Esophagus (tissue), 2 donors: ENCODE results near the gene CCR9. TPM values are rescaled to one million over a fixed set of nuclear protein-coding genes. Genes with fewer than 3 reads are reported as not detected.

Experiments used
- H3K27ac ChIP-seq, 2 donors: one replicate each; pipeline ENCODE4 v1.5.1; 2013; ENCODE audit warnings: low read depth in 2 of 2, mild to moderate bottlenecking in 2 of 2, inconsistent platforms in 1 of 2, low read length in 1 of 2, moderate library complexity in 1 of 2
- H3K27me3 ChIP-seq, 2 donors: one replicate each; pipeline ENCODE4 v1.6.1; 2013; ENCODE audit warnings: low read length in 2 of 2, control low read depth in 1 of 2, mild to moderate bottlenecking in 1 of 2; ENCODE audit not compliant: insufficient read depth in 2 of 2, control insufficient read depth in 1 of 2
- H3K36me3 ChIP-seq, 2 donors: one replicate each; pipeline ENCODE4 v1.6.1; 2013; ENCODE audit warnings: low read length in 1 of 2; ENCODE audit not compliant: control insufficient read depth in 2 of 2, insufficient read depth in 2 of 2
- H3K4me1 ChIP-seq, 2 donors: one replicate each; pipeline ENCODE4 v1.6.1; 2013; ENCODE audit warnings: low read length in 1 of 2; ENCODE audit not compliant: control insufficient read depth in 2 of 2, insufficient read depth in 2 of 2
- H3K4me3 ChIP-seq, 2 donors: one replicate each; pipeline ENCODE4 v1.5.1; 2013; ENCODE audit warnings: low read length in 2 of 2, mild to moderate bottlenecking in 2 of 2, low read depth in 1 of 2, moderate library complexity in 1 of 2
- H3K9me3 ChIP-seq, 2 donors: one replicate each; pipeline ENCODE4 v1.6.1; 2013; ENCODE audit warnings: mild to moderate bottlenecking in 2 of 2, low read depth in 1 of 2, low read length in 1 of 2, moderate library complexity in 1 of 2; ENCODE audit not compliant: control insufficient read depth in 2 of 2, insufficient read depth in 1 of 2
- WGBS, 2 donors: extraction: QIAGEN DNeasy Blood & Tissue Kit; methylation state at CpG; one replicate each; pipeline ENCODE4 v1.1.7; 2013; 5-methylcytosine and 5-hydroxymethylcytosine counted together
- polyA plus RNA-seq, 2 donors: library from polyadenylated mRNA; stranded (reverse); fragments of 200-250 nt; gene quantifications; one replicate each; pipeline ENCODE4 v1.2.3, GENCODE V29; 2013
- donor health status: healthy with polysubstance abuse.
- donor health status: Bipolar disorder and iron deficiency.

Gene CCR9
- polyA plus RNA-seq, 2 donors = not detected

DNA sequence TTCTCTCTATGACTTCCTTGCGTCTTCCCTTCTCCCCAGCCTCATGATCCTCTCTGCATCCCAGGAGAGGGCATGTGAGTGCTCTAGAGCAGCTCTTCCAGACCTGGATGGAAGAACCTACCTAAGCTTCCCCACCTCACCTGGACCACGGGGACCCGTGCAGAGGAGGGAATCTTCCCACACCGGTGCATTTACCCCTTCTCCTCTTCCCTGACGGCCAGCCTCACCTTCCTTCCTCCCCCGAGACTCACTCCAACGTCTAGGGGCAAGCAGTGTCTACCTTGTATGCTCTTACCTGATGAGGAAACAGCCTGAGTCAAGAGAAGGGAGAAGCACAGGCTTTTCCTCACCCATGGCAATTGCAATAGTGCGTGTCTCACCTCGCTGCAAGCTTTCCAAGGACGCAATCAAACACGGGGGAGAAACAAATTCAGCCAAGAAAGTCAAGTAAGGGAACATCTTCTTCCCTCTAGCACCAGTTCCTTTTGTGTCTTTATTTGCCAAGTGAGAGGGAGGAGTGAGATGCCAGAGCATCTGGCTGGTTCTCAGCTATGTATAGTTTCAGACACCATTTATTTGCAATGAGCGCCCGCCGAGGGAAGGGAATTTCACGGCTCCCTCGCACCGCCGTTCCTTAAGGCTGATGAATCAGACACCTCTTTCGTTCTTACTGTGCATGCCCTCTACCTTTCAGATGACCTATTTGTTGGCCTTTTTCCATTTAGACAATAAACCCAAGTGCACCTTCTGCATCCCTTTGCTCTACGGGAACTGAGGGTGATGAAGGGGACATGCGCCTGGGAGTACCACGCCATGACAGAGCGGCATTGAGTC is 1.8 kb upstream of the CCR9 start:
- H3K27me3 ChIP-seq = no peaks in the 10 kb centered on the region
- H3K27ac ChIP-seq = no peak overlapping the region
- H3K4me1 ChIP-seq = no peaks in the 10 kb centered on the region
- 76 to 79% methylated on average over 23 of the region's 23 CpGs for WGBS, 2 donors
- no peaks in the 10 kb centered on the region for H3K9me3 ChIP-seq
- no peak overlapping the region for H3K4me3 ChIP-seq
- H3K36me3 ChIP-seq = no peaks in the 10 kb centered on the region

DNA sequence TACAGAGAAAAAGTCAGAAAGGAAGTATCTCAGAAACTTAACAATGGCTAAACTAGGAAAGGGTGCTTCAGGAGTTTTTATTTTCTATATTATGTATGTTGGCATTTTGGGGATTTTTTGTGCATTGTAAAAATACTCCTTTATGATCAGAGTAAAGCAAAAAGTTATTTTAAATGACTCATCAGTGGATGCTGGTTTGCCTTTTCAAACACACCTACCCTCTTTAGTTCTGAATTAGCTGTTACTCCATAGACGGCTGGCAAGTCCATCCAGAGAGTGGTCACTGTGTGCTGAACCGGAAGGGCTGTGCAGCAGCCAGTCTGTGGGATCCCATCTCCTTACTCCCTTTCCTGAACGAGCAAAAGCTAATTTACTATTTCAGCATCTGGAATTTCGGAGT is 942 bp downstream of the CCR9 start:
- H3K4me1 ChIP-seq = no peaks in the 10 kb centered on the region
- H3K27me3 ChIP-seq = no peaks in the 10 kb centered on the region
- no peaks in the 10 kb centered on the region for H3K9me3 ChIP-seq
- H3K36me3 ChIP-seq = no peaks in the 10 kb centered on the region
- H3K27ac ChIP-seq = no peak overlapping the region
- H3K4me3 ChIP-seq = no peak overlapping the region
- WGBS, 2 donors = 75 to 80% methylated on average over 4 of the region's 4 CpGs

DNA sequence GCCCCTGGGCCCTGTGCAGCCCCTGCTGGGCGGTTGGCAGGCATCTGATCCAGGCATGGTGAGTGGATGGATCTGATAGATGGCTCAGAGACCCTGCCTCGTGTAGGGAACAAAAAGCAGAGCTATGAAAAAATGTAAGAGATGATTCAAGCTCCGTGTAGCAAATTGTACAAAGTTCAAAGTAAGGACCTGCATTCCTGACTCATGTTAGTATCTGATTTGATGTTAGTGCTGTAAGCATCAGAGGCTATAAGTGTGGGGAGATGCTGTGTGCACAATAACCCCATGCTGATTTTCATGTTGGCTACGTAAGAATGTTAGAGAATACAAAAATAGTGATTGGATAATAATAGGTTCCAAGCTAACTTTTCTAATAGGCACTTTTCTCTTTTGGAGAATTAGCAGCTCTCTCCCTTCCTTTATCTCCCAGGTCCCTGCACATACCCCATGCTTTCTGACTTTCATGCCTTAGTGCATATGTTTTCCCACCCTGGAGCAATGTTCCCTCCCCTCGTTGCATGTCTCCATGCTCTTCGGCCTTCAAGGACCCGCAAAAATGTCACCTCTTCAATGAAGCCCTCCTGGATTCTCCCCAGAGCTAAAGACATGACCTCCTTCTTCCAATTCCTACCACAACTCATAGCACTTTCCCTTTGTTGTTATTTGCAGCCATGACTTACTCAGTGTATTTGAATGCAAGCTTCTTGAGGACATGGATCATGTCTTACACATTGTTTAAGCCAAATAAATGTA is 1.6 kb downstream of the CCR9 start:
- whole genome bisulfite sequencing, 2 donors = 71 to 75% methylated on average over 7 of the region's 7 CpGs
- H3K4me3 ChIP-seq = no peak overlapping the region
- no peaks in the 10 kb centered on the region for H3K4me1 ChIP-seq
- no peaks in the 10 kb centered on the region for H3K36me3 ChIP-seq
- H3K27ac ChIP-seq = no peak overlapping the region
- H3K27me3 ChIP-seq = no peaks in the 10 kb centered on the region
- H3K9me3 ChIP-seq = no peaks in the 10 kb centered on the region

DNA sequence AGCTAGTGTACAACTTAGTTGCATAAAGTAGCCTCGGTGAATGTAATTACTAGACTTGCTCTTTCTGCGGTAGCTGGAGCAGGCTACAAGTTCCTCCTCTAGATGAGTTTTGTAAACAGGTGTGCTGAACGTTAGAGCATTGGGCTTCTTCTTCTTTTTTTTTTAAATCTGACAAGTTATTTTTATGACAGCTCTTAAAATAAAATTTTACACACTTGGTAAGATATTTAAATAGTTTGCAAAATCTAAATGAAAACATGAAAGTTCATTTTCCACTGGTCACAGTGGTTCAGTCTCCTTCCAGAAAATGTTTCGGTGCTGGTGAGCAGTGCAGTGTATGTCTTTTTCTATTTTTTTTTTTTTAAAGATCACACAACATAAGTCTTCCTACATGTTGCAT is 3.0 kb downstream of the CCR9 start:
- 75 to 78% methylated on average over 4 of the region's 4 CpGs for WGBS, 2 donors

DNA sequence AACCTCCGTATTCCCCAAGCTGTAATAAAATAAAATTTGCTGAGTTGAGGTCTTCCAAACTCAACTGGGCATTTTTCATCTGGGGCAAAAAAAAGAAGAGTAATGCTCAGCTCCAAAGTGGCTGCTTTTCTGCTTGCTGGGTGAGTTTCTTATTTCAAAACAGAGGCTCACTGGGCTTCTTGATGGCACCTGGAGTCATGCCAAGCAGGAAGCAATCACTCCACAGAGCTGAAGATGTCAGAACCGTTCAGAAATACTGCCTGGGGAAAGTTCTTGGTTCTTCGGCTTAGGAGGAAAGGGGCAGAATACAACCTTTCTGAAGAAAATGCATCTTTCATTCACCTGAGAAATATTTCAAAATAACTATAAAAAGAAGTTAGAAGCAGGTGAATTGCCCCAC is 4.1 kb downstream of the CCR9 start:
- no peaks in the 10 kb centered on the region for H3K4me1 ChIP-seq
- H3K9me3 ChIP-seq = no peaks in the 10 kb centered on the region
- no peak overlapping the region for H3K27ac ChIP-seq
- no peaks in the 10 kb centered on the region for H3K27me3 ChIP-seq
- H3K36me3 ChIP-seq = no peaks in the 10 kb centered on the region
- H3K4me3 ChIP-seq = no peak overlapping the region
- WGBS, 2 donors = 31 to 37% methylated on average over 3 of the region's 3 CpGs

More for the DNA sequence above, 3.0 kb downstream of the CCR9 start:
- no peaks in the 10 kb centered on the region for H3K9me3 ChIP-seq
- no peaks in the 10 kb centered on the region for H3K27me3 ChIP-seq
- H3K4me1 ChIP-seq = no peaks in the 10 kb centered on the region
- H3K36me3 ChIP-seq = no peaks in the 10 kb centered on the region
- H3K4me3 ChIP-seq = no peak overlapping the region
- no peak overlapping the region for H3K27ac ChIP-seq

DNA sequence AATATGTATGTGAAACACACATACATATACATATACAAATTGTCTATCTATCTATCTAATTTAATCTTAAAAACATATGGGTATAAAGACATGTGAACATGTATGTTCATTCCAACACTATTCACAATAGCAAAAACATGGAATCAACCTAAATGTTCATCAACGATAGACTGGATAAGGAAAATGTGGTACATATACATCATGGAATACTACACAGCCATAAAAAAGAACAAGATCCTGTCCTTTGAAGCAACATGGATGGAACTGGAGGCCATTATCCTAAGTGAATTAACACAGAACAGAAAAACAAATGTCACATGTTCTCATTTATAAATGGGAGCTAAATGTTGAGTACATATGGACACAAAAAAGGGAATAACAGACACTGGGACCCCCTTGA is 5.8 kb downstream of the CCR9 start:
- Histone ChIP-seq H3K27ac (no peak overlapping the region), H3K36me3 (no peaks in the 10 kb centered on the region)

DNA sequence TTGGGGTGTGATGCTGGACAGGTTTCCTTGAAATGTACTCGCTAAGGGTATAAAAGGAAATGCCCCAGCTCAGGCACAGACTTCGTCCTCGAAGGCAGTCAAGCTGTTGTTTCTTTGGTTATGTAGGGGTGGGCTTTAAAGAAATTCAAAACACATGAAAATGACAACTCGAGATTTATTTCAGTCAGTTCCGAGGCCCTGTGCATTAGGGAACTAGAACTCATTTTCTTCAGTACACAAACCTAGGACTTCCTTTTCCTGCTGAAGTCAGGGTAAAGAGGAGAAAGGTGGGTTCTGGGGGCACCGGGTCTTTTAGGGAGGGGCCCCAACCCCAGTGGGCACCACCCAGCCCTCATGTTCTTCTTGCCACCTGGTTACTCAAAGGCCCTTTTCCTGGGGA is 7.7 kb downstream of the CCR9 start:
- Histone ChIP-seq H3K9me3 (no peaks in the 10 kb centered on the region), H3K27ac (no peak overlapping the region), H3K27me3 (no peaks in the 10 kb centered on the region), H3K36me3 (no peaks in the 10 kb centered on the region), H3K4me1 (peaks cover 7 to 8% of the 10 kb centered on the region in 2 donors), H3K4me3 (no peak overlapping the region)
- 74 to 75% methylated on average over 6 of the region's 6 CpGs for WGBS, 2 donors

More for the DNA sequence above, 5.8 kb downstream of the CCR9 start:
- Histone ChIP-seq H3K9me3 (no peaks in the 10 kb centered on the region), H3K27me3 (no peaks in the 10 kb centered on the region), H3K4me3 (no peak overlapping the region), H3K4me1 (peaks cover 4 to 8% of the 10 kb centered on the region in 2 donors)
- 98 to 100% methylated on average over 1 of the region's 1 CpG for WGBS, 2 donors

DNA sequence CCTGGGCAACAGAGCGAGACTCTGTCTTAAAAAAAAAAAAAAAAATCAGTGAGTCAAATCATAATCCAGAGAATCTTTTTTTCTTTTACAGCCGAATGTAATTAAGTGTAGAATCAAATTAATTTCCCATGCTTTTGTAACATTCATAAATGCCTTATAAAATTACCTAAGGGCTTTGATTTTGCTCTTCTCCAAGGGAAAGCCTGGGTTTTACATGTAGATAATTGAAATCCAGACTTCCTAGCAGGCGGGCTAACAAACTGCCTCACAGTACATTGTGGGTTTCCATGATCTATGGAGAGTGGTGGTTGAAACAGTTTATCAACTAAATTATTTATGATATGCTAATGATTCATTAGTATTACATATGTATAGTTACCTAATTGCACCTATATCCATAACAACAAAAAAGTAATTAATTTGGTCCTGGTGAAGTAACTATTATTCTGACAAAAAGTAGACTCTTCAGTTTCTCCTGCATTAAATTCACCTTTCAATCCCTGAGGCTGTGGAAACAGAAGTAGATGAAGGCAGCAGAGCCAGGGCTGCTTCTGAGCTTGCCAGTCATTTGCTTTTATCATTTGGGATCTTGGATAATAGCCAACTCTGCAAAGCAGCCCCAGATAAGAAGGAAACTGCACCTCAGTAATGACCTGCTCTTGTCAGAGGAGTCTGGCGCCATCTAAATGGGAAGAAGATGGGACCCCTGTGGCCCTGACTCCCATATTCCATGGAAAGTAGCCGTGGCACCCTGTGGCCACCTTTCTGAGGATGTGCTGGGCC is 9.5 kb downstream of the CCR9 start:
- no peaks in the 10 kb centered on the region for H3K36me3 ChIP-seq
- no peaks in the 10 kb centered on the region for H3K9me3 ChIP-seq
- no peak overlapping the region for H3K4me3 ChIP-seq
- 76 to 84% methylated on average over 5 of the region's 5 CpGs for WGBS, 2 donors
- no peak overlapping the region for H3K27ac ChIP-seq
- no peaks in the 10 kb centered on the region for H3K27me3 ChIP-seq
- H3K4me1 ChIP-seq = peaks cover 7 to 8% of the 10 kb centered on the region in 2 donors

DNA sequence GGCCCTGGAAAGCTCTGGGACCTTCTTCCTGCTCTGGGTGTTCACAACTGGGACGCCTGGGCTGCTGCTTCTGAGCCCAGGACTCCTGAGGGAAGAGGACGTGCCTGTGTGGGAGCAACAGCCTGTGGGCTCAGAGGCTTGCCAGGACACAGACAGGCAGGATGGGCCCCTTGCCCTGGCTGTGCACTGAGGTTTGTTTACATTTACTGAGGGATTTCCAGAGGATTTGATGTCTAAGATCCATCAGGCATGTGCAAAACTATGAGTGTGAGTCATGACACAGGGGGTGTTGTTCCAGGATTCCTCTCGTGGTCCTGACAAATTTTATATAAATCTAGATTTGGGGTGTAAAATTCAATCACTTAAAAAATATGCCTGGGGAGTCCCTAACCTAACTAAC is 10.6 kb downstream of the CCR9 start:
- Histone ChIP-seq H3K27me3 (no peaks in the 10 kb centered on the region), H3K4me1 (peaks cover 7 to 8% of the 10 kb centered on the region in 2 donors), H3K36me3 (no peaks in the 10 kb centered on the region), H3K9me3 (peaks cover 0 to 2% of the 10 kb centered on the region in 2 donors), H3K27ac (peak overlapping the region in 1 of 2 donors; percentile 20), H3K4me3 (no peak overlapping the region)
- WGBS, 2 donors = 22 to 46% methylated on average over 3 of the region's 3 CpGs
